ENCODE results near the gene KRT73.

- no peak for TF ChIP-seq POLR2A (IDR thresholded peaks at IDR 0.05; ENCODE audit: extremely low read depth, insufficient read length)
- TF ChIP-seq CTCF (IDR thresholded peaks at IDR 0.05; ENCODE audit: low read depth, low read length), result no peak
Observed at GRCh38 chr12:52612431-52613383, 5.7 kb downstream of the KRT73 start.

All from NB4 (cell line).